HEK293 (cell line): ENCODE results near the gene C22orf15.

ENCODE experiments used
- GLI2 ChIP-seq: fragments of 450-650 bp; formaldehyde crosslinking; IDR thresholded peaks from 2 replicates; pipeline ENCODE4; 2017; ENCODE audit warnings: missing biosample characterization, missing genetic modification characterization, low read depth, borderline replicate concordance
- GLIS2 ChIP-seq: fragments of 450-650 bp; formaldehyde crosslinking; IDR thresholded peaks from 2 replicates; pipeline ENCODE4 v1.5.1; 2016; ENCODE audit warnings: missing biosample characterization, missing genetic modification characterization
- INSM2 ChIP-seq: fragments of 450-650 bp; formaldehyde crosslinking; IDR thresholded peaks from 2 replicates; pipeline ENCODE4 v1.5.1; 2016; ENCODE audit warnings: missing biosample characterization, missing genetic modification characterization
- KLF16 ChIP-seq: fragments of 450-650 bp; formaldehyde crosslinking; IDR thresholded peaks from 2 replicates; pipeline ENCODE4 v1.5.1; 2017; ENCODE audit warnings: missing biosample characterization, missing genetic modification characterization
- KLF7 ChIP-seq: fragments of 450-650 bp; formaldehyde crosslinking; IDR thresholded peaks from 2 replicates; pipeline ENCODE4 v1.5.1; 2016; ENCODE audit warnings: missing biosample characterization, missing genetic modification characterization, borderline replicate concordance
- KLF9 ChIP-seq: fragments of 450-650 bp; formaldehyde crosslinking; IDR thresholded peaks from 2 replicates; pipeline ENCODE4 v1.5.1; 2016; ENCODE audit warnings: missing biosample characterization, missing genetic modification characterization, low read depth
- PBX3 ChIP-seq: sonication (generic); formaldehyde crosslinking; IDR thresholded peaks from 2 replicates; pipeline ENCODE4 v1.8.1; 2022; ENCODE audit warnings: mild to moderate bottlenecking, moderate library complexity, missing genetic modification reagents
- RBAK ChIP-seq: fragments of 450-650 bp; formaldehyde crosslinking; IDR thresholded peaks from 2 replicates; pipeline ENCODE4 v1.5.1; 2016; ENCODE audit warnings: missing biosample characterization, missing genetic modification characterization
- YY2 ChIP-seq: fragments of 450-650 bp; formaldehyde crosslinking; IDR thresholded peaks from 2 replicates; pipeline ENCODE4 v1.5.1; 2016; ENCODE audit warnings: missing biosample characterization, missing genetic modification characterization
- ZBTB10 ChIP-seq: fragments of 450-650 bp; formaldehyde crosslinking; IDR thresholded peaks from 2 replicates; pipeline ENCODE4 v1.5.1; 2016; ENCODE audit warnings: missing biosample characterization, missing genetic modification characterization
- ZFHX2 ChIP-seq: fragments of 450-650 bp; formaldehyde crosslinking; conservative IDR thresholded peaks from 2 replicates; pipeline ENCODE4 v1.5.1; 2016; ENCODE audit warnings: missing biosample characterization, missing genetic modification characterization
- ZFP37 ChIP-seq: fragments of 450-650 bp; formaldehyde crosslinking; IDR thresholded peaks from 2 replicates; pipeline ENCODE4 v1.5.1; 2016; ENCODE audit warnings: missing biosample characterization, missing genetic modification characterization
- ZFP69B ChIP-seq: fragments of 450-650 bp; formaldehyde crosslinking; IDR thresholded peaks from 2 replicates; pipeline ENCODE4 v1.5.1; 2016; ENCODE audit warnings: missing biosample characterization, missing genetic modification characterization
- ZIC2 ChIP-seq: fragments of 450-650 bp; formaldehyde crosslinking; IDR thresholded peaks from 2 replicates; pipeline ENCODE4 v1.5.1; 2016; ENCODE audit warnings: missing biosample characterization, missing genetic modification characterization
- ZNF133 ChIP-seq: fragments of 450-650 bp; formaldehyde crosslinking; IDR thresholded peaks from 2 replicates; pipeline ENCODE4 v1.5.1; 2016; ENCODE audit warnings: missing biosample characterization, missing genetic modification characterization
- ZNF184 ChIP-seq: fragments of 450-650 bp; IDR thresholded peaks from 2 replicates; pipeline ENCODE4 v1.5.1; 2018; ENCODE audit warnings: missing biosample characterization, mild to moderate bottlenecking, missing genetic modification characterization
- ZNF248 ChIP-seq: fragments of 450-650 bp; formaldehyde crosslinking; IDR thresholded peaks from 2 replicates; pipeline ENCODE4 v1.5.1; 2017; ENCODE audit warnings: missing biosample characterization, missing genetic modification characterization
- ZNF280C ChIP-seq: fragments of 450-650 bp; formaldehyde crosslinking; IDR thresholded peaks from 2 replicates; pipeline ENCODE4 v1.5.1; 2016; ENCODE audit warnings: missing biosample characterization, missing genetic modification characterization
- ZNF292 ChIP-seq: fragments of 450-650 bp; formaldehyde crosslinking; IDR thresholded peaks from 2 replicates; pipeline ENCODE4 v1.5.1; 2016; ENCODE audit warnings: low read depth, missing biosample characterization, missing genetic modification characterization, borderline replicate concordance
- ZNF391 ChIP-seq: fragments of 450-650 bp; formaldehyde crosslinking; IDR thresholded peaks from 2 replicates; pipeline ENCODE4 v1.5.1; 2016; ENCODE audit warnings: low read depth, missing biosample characterization, missing genetic modification characterization, borderline replicate concordance
- ZNF404 ChIP-seq: fragments of 450-650 bp; formaldehyde crosslinking; IDR thresholded peaks from 2 replicates; pipeline ENCODE4 v1.5.1; 2017; ENCODE audit warnings: missing biosample characterization, missing genetic modification characterization
- ZNF513 ChIP-seq: fragments of 450-650 bp; IDR thresholded peaks from 2 replicates; pipeline ENCODE4 v1.5.1; 2018; ENCODE audit warnings: missing biosample characterization, missing genetic modification characterization
- ZNF544 ChIP-seq: fragments of 450-650 bp; formaldehyde crosslinking; IDR thresholded peaks from 2 replicates; pipeline ENCODE4 v1.5.0; 2017; ENCODE audit warnings: missing biosample characterization, missing genetic modification characterization
- ZNF561 ChIP-seq: fragments of 450-650 bp; IDR thresholded peaks from 2 replicates; pipeline ENCODE4 v1.5.1; 2018; ENCODE audit warnings: missing biosample characterization, missing genetic modification characterization, borderline replicate concordance
- ZNF610 ChIP-seq: fragments of 450-650 bp; formaldehyde crosslinking; IDR thresholded peaks from 2 replicates; pipeline ENCODE4 v1.5.1; 2016; ENCODE audit warnings: missing biosample characterization, missing genetic modification characterization, borderline replicate concordance
- ZNF747 ChIP-seq: fragments of 450-650 bp; formaldehyde crosslinking; IDR thresholded peaks from 2 replicates; pipeline ENCODE4 v1.5.1; 2016; ENCODE audit warnings: missing biosample characterization, missing genetic modification characterization
- ZSCAN4 ChIP-seq: fragments of 450-650 bp; formaldehyde crosslinking; IDR thresholded peaks from 2 replicates; pipeline ENCODE4 v1.5.1; 2017; ENCODE audit warnings: missing biosample characterization, missing genetic modification characterization
- ZSCAN5A ChIP-seq: fragments of 450-650 bp; formaldehyde crosslinking; IDR thresholded peaks from 2 replicates; pipeline ENCODE4 v1.5.1; 2016; ENCODE audit warnings: missing biosample characterization, missing genetic modification characterization

Gene C22orf15

GRCh38 chr22:23786752-23787599 is 24.2 kb downstream of the C22orf15 start, which contains the start of gene SMARCB1 (continued):
- TF ChIP-seq ZNF513 (peak; percentile 66), ZNF561 (tag by site-specific recombination) (peak; percentile 71; the same call in 1 of the 2 replicates), KLF7 (tag by site-specific recombination) (no peak), ZNF184 (tag by site-specific recombination) (no peak), GLI2 (no peak), ZBTB10 (tag by site-specific recombination) (no peak), ZNF544 (tag by site-specific recombination) (no peak), ZNF747 (tag by site-specific recombination) (no peak), KLF16 (tag by site-specific recombination) (no peak), ZNF610 (no peak), ZIC2 (tag by site-specific recombination) (no peak), ZNF280C (tag by site-specific recombination) (no peak), GLIS2 (tag by site-specific recombination) (peak; percentile 31; the same call in 1 of the 2 replicates), ZSCAN4 (tag by site-specific recombination) (no peak), INSM2 (no peak), ZNF292 (tag by site-specific recombination) (no peak), KLF9 (peak; percentile 99), ZSCAN5A (tag by site-specific recombination) (no peak), ZNF133 (tag by site-specific recombination) (no peak), ZNF404 (no peak), ZNF248 (tag by site-specific recombination) (no peak), ZNF391 (tag by site-specific recombination) (no peak), YY2 (tag by site-specific recombination) (no peak), ZFP37 (tag by site-specific recombination) (no peak), ZFP69B (tag by site-specific recombination) (peak; percentile 63; the same call in 1 of the 2 replicates), RBAK (tag by site-specific recombination) (no peak), PBX3 (CRISPR knock-in tag) (peak; percentile 74; the same call in 1 of the 2 replicates), ZFHX2 (tag by site-specific recombination) (peak; percentile 67)
